GM12878 (cell line): ENCODE measurements around the gene MTCL3.
A peak's percentile ranks its signal among the peaks of the same experiment; 100 is the strongest.

Experiments
- ATAC-seq: fragments of 200-7000 bp; cut with Tn5 transposase; 3 replicates; pipeline ENCODE4 v1.9.1; 2020; ENCODE audit warnings: mild to moderate bottlenecking, moderate library complexity
- BruUV-seq: library from RNA; stranded (reverse); fragments of 400-500 nt; replicated peaks from 2 replicates; lab custom pipeline; 2021; lab: Mats Ljungman, UMichigan
- CTCF ChIA-PET: fragments of 300-600 bp; sonication (Branson Sonifier 250); formaldehyde crosslinking; extraction: SDS; loops from one replicate; lab custom pipeline; 2021; ENCODE audit warnings: inconsistent platforms; lab: Yijun Ruan, JAX
- POLR2A ChIA-PET: fragments of 350-600 bp; formaldehyde crosslinking; extraction: SDS; loops from one replicate; lab custom pipeline; 2021; ENCODE audit warnings: inconsistent platforms; lab: Charles Lee
- RAD21 ChIA-PET: fragments of 300-600 bp; sonication (Branson Sonifier 250); formaldehyde crosslinking; loops from one replicate; lab custom pipeline; 2023; ENCODE audit warnings: antibody characterized with exemption; ENCODE audit not compliant: unreplicated experiment; lab: Charles Lee
- SMC1A ChIA-PET: fragments of 300-600 bp; sonication (Branson Sonifier 250); formaldehyde crosslinking; loops from one replicate; lab custom pipeline; 2023; ENCODE audit not compliant: unreplicated experiment, uncharacterized antibody; lab: Charles Lee
- DNase-seq: peaks from one replicate; pipeline ENCODE4 v3.0.0-alpha.2; 2011; ENCODE audit warnings: low read depth, low spot score
- FAIRE-seq: peaks from 3 replicates; lab custom pipeline; 2011; peaks lifted over from hg19 to GRCh38; lab: Jason Lieb, UNC
- H2AFZ ChIP-seq: 2 replicates; pipeline ENCODE4 v1.6.0; 2011; ENCODE audit warnings: low read depth, low read length, control low read depth; ENCODE audit not compliant: control insufficient read depth
- H3K27ac ChIP-seq: 2 replicates; pipeline ENCODE4 v1.5.1; 2011; ENCODE audit warnings: control low read depth; ENCODE audit not compliant: control insufficient read depth, insufficient read depth
- H3K27me3 ChIP-seq, 2 experiments: replicated peaks in 1 of 2; 2 replicates each; pipeline versions ENCODE4 v1.6.0 to v1.6.1; 2011; ENCODE audit warnings: low read length in 1 of 2; ENCODE audit not compliant: control insufficient read depth in 2 of 2, insufficient read depth in 2 of 2
- H3K36me3 ChIP-seq, 2 experiments: 2 replicates each; pipeline ENCODE4 v1.5.1; 2011; ENCODE audit warnings: low read length in 1 of 2; ENCODE audit not compliant: control insufficient read depth in 2 of 2, insufficient read depth in 2 of 2
- H3K4me1 ChIP-seq: 2 replicates; pipeline ENCODE4 v1.6.1; 2011; ENCODE audit warnings: mild to moderate bottlenecking, low read length, moderate library complexity, mixed read lengths; ENCODE audit not compliant: control insufficient read depth, insufficient read depth
- H3K4me2 ChIP-seq: 2 replicates; pipeline ENCODE4 v1.6.0; 2011; ENCODE audit warnings: control low read depth; ENCODE audit not compliant: control insufficient read depth, insufficient read depth
- H3K4me3 ChIP-seq: fragments of 200-600 bp; sonication (generic); 2 replicates; pipeline ENCODE4 v1.5.1; 2016
- H3K79me2 ChIP-seq: 2 replicates; pipeline ENCODE4 v1.6.0; 2011; ENCODE audit warnings: low read length; ENCODE audit not compliant: control insufficient read depth, insufficient read depth
- H3K9ac ChIP-seq: 2 replicates; pipeline ENCODE4 v1.8.0; 2011; ENCODE audit warnings: low read length, control low read depth, mixed read lengths; ENCODE audit not compliant: control insufficient read depth, insufficient read depth
- H3K9me3 ChIP-seq: replicated peaks from 3 replicates; pipeline ENCODE4 v1.5.1; 2011; ENCODE audit warnings: mild to moderate bottlenecking, low read length; ENCODE audit not compliant: control insufficient read depth, insufficient read depth
- H4K20me1 ChIP-seq: 2 replicates; pipeline ENCODE4 v1.6.0; 2011; ENCODE audit not compliant: control insufficient read depth, insufficient read depth
- BCL11A ChIP-seq: IDR thresholded peaks from 2 replicates; pipeline ENCODE4 v1.6.1; 2011; ENCODE audit warnings: low read depth, low read length
- BHLHE40 ChIP-seq, 2 experiments: fragments of 450-650 bp in 1 of 2; IDR thresholded peaks; 2 replicates each; pipeline ENCODE4 v1.6.1; 2011 to 2017; ENCODE audit warnings: low read depth in 2 of 2, borderline replicate concordance in 1 of 2, improper control_type of control experiment in 1 of 2, low read length in 1 of 2, mild to moderate bottlenecking in 1 of 2
- CEBPB ChIP-seq, 2 experiments: fragments of 150-350 bp in 1 of 2; IDR thresholded peaks; 2 replicates each; pipeline ENCODE4 v1.6.1; 2012 to 2014; ENCODE audit warnings: low read depth in 2 of 2, low read length in 2 of 2, borderline replicate concordance in 1 of 2, inconsistent platforms in 1 of 2
- FOS ChIP-seq: IDR thresholded peaks from 3 replicates; pipeline ENCODE4 v1.6.1; 2011; ENCODE audit warnings: borderline replicate concordance; ENCODE audit not compliant: insufficient read length; ENCODE audit errors: extremely low read depth
- GATAD2B ChIP-seq: fragments of 450-650 bp; conservative IDR thresholded peaks from 2 replicates; pipeline ENCODE4 v1.6.1; 2017; ENCODE audit warnings: low read depth, mild to moderate bottlenecking, moderate library complexity
- HDAC2 ChIP-seq: fragments of 200-600 bp; sonication (generic); IDR thresholded peaks from 2 replicates; pipeline ENCODE4 v1.6.1; 2017
- MEF2A ChIP-seq: IDR thresholded peaks from 2 replicates; pipeline ENCODE4 v1.6.1; 2011; ENCODE audit warnings: low read depth, mild to moderate bottlenecking, low read length, moderate library complexity; ENCODE audit not compliant: insufficient read depth
- MTA3 ChIP-seq: IDR thresholded peaks from 2 replicates; pipeline ENCODE4 v1.6.1; 2012; ENCODE audit warnings: low read length, inconsistent platforms, borderline replicate concordance
- NFYA ChIP-seq: IDR thresholded peaks from 2 replicates; pipeline ENCODE4 v1.6.1; 2011; ENCODE audit warnings: low read depth, mild to moderate bottlenecking, low read length, improper control_type of control experiment, borderline replicate concordance
- PAX8 ChIP-seq: fragments of 450-650 bp; IDR thresholded peaks from 2 replicates; pipeline ENCODE4 v1.6.1; 2017; ENCODE audit warnings: mild to moderate bottlenecking, moderate library complexity
- POLR2A ChIP-seq: IDR thresholded peaks from 2 replicates; pipeline ENCODE4 v1.6.1; 2011; ENCODE audit warnings: low read depth, mild to moderate bottlenecking, low read length
- POU2F2 ChIP-seq: IDR thresholded peaks from 3 replicates; pipeline ENCODE4 v1.6.1; 2011; ENCODE audit warnings: low read depth, mild to moderate bottlenecking, low read length, borderline replicate concordance
- SMAD1 ChIP-seq: fragments of 450-650 bp; IDR thresholded peaks from 2 replicates; pipeline ENCODE4 v1.6.1; 2018; ENCODE audit warnings: mild to moderate bottlenecking, low read depth; ENCODE audit not compliant: partially characterized antibody
- SMC3 ChIP-seq: IDR thresholded peaks from 2 replicates; pipeline ENCODE4 v1.6.1; 2011; ENCODE audit warnings: low read length, improper control_type of control experiment, borderline replicate concordance
- TCF3 ChIP-seq: IDR thresholded peaks from 2 replicates; pipeline ENCODE4 v1.6.1; 2012; ENCODE audit warnings: low read depth, mild to moderate bottlenecking, low read length, borderline replicate concordance; ENCODE audit not compliant: insufficient read depth
- YY1 ChIP-seq: IDR thresholded peaks from 2 replicates; pipeline ENCODE4 v1.6.1; 2011; ENCODE audit warnings: low read depth, mild to moderate bottlenecking, low read length
- ZBED1 ChIP-seq: IDR thresholded peaks from 2 replicates; pipeline ENCODE4 v1.6.1; 2016; ENCODE audit warnings: borderline replicate concordance
- WGBS: methylation state at CpG from one replicate; pipeline ENCODE4 v1.1.6; 2016; ENCODE audit warnings: low lambda C conversion rate; ENCODE audit not compliant: insufficient replicate concordance, insufficient coverage; ENCODE audit errors: missing lambda C conversion rate; 5-methylcytosine and 5-hydroxymethylcytosine counted together
- in situ Hi-C: fragments of 300-500 bp; cut with MboI; formaldehyde crosslinking; loops from 9 replicates; pipeline ENCODE4 v1.14.3; 2018; ENCODE audit warnings: mixed read lengths
- intact Hi-C: fragments of 100-400 bp; cut with micrococcal nuclease; formaldehyde crosslinking; loops from one replicate; pipeline ENCODE4 v1.14.2; 2022; ENCODE audit not compliant: unreplicated experiment
- TF ChIP-seq, protein P1 (sequence below): IDR thresholded peaks from 2 replicates; pipeline ENCODE4 v1.6.1; 2012; ENCODE audit warnings: low read depth, low read length, improper control_type of control experiment
- TF ChIP-seq, protein P2 (sequence below): IDR thresholded peaks from 2 replicates; pipeline ENCODE4 v1.6.1; 2012; ENCODE audit warnings: mild to moderate bottlenecking, low read depth, low read length
- TF ChIP-seq, protein P3 (sequence below): IDR thresholded peaks from 2 replicates; pipeline ENCODE4 v1.6.1; 2012; ENCODE audit warnings: low read depth, low read length, improper control_type of control experiment

Gene MTCL3

DNA sequence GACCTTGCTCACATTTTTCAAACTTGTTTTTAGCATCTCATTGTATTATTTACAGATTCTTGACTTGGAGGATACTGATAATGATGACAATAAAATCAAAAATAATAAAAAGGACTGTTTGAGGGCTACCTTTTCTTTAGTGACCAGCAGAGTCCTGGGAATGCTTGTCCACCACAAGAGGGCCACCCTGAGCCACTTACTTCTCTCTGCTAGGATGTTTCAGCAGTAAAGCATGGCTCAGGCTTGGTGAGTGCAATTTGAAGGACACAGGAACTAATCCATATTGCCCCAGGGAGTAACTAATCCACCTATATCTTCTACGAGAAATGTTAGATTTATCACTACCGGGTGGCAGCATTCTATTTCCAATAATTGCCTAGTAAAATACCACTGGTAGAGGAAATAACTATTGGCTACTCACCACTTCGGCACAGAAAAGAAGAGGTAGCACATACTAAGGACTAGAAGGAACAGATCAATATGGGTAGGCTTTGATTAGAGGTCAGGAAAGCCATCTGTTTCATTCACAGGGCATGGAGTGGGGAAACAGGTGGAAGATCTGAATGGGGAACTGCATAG is 54.2 kb downstream of the MTCL3 start:
- Histone ChIP-seq H3K36me3 (no peaks in the 10 kb centered on the region), H3K4me1 (no peaks in the 10 kb centered on the region), H3K4me2 (no peak overlapping the region), H2AFZ (no peak overlapping the region), H3K9me3 (no peaks in the 10 kb centered on the region), H3K9ac (no peak overlapping the region), H3K27ac (no peak overlapping the region), H4K20me1 (no peaks in the 10 kb centered on the region), H3K4me3 (no peak overlapping the region), H3K79me2 (no peaks in the 10 kb centered on the region), H3K27me3 (no peaks in the 10 kb centered on the region)
- WGBS: 37% methylated on average over 3 of the region's 3 CpGs
- SMC1A ChIA-PET: interaction anchor here (1.2 to 2.6 kb wide), 7 partner anchors 24 to 75 kb away, joined by 3 to 34 read pairs (median 6); no protein-coding TSS in a partner anchor
- ATAC-seq (peak; percentile 98), DNase-seq (no peak), FAIRE-seq (peak; percentile 78)
- in situ Hi-C loops (loop anchor here (5.0 kb wide), 1 partner anchor 72 kb away; no protein-coding TSS in a partner anchor), intact Hi-C loops (loop anchor here (1.0 kb wide), 2 partner anchors 74 to 177 kb away; no protein-coding TSS in a partner anchor)
- RAD21 ChIA-PET: interaction anchor here (2.0 to 4.6 kb wide), 3 partner anchors 52 to 81 kb away, joined by 6 to 56 read pairs (median 14); no protein-coding TSS in a partner anchor
- BruUV-seq: no TSS peak
- CTCF ChIA-PET: interaction anchor here (0.6 to 6.0 kb wide), 19 partner anchors 11 to 1380 kb away, joined by 3 to 83 read pairs (median 7); partner anchors contain the start of gene RNF146
- POLR2A ChIA-PET: no interaction called here
- TF ChIP-seq HDAC2 (no peak), NFYA (no peak), MTA3 (no peak), PAX8 (no peak), POU2F2 (no peak), YY1 (0 out of 2 replicates have a peak, but pooled peaks have one; percentile 37), ZBED1 (no peak), TCF3 (no peak), BCL11A (no peak), SMAD1 (no peak), FOS (no peak), CEBPB (IDR thresholded peaks at IDR 0.05; ENCODE audit: borderline replicate concordance in 1 of 2, low read depth in 2 of 2, low read length in 2 of 2) (no peak), MEF2A (no peak), GATAD2B (no peak), POLR2A (no peak), SMC3 (peak; percentile 90), BHLHE40 (IDR thresholded peaks at IDR 0.05; ENCODE audit: borderline replicate concordance in 1 of 2, low read depth in 2 of 2, low read length in 1 of 2) (no peak)
- TF ChIP-seq, protein P1, sequence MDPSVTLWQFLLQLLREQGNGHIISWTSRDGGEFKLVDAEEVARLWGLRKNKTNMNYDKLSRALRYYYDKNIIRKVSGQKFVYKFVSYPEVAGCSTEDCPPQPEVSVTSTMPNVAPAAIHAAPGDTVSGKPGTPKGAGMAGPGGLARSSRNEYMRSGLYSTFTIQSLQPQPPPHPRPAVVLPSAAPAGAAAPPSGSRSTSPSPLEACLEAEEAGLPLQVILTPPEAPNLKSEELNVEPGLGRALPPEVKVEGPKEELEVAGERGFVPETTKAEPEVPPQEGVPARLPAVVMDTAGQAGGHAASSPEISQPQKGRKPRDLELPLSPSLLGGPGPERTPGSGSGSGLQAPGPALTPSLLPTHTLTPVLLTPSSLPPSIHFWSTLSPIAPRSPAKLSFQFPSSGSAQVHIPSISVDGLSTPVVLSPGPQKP: no peak
- TF ChIP-seq, protein P2, sequence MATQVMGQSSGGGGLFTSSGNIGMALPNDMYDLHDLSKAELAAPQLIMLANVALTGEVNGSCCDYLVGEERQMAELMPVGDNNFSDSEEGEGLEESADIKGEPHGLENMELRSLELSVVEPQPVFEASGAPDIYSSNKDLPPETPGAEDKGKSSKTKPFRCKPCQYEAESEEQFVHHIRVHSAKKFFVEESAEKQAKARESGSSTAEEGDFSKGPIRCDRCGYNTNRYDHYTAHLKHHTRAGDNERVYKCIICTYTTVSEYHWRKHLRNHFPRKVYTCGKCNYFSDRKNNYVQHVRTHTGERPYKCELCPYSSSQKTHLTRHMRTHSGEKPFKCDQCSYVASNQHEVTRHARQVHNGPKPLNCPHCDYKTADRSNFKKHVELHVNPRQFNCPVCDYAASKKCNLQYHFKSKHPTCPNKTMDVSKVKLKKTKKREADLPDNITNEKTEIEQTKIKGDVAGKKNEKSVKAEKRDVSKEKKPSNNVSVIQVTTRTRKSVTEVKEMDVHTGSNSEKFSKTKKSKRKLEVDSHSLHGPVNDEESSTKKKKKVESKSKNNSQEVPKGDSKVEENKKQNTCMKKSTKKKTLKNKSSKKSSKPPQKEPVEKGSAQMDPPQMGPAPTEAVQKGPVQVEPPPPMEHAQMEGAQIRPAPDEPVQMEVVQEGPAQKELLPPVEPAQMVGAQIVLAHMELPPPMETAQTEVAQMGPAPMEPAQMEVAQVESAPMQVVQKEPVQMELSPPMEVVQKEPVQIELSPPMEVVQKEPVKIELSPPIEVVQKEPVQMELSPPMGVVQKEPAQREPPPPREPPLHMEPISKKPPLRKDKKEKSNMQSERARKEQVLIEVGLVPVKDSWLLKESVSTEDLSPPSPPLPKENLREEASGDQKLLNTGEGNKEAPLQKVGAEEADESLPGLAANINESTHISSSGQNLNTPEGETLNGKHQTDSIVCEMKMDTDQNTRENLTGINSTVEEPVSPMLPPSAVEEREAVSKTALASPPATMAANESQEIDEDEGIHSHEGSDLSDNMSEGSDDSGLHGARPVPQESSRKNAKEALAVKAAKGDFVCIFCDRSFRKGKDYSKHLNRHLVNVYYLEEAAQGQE: no peak
- TF ChIP-seq, protein P3, sequence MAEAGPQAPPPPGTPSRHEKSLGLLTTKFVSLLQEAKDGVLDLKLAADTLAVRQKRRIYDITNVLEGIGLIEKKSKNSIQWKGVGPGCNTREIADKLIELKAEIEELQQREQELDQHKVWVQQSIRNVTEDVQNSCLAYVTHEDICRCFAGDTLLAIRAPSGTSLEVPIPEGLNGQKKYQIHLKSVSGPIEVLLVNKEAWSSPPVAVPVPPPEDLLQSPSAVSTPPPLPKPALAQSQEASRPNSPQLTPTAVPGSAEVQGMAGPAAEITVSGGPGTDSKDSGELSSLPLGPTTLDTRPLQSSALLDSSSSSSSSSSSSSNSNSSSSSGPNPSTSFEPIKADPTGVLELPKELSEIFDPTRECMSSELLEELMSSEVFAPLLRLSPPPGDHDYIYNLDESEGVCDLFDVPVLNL: no peak
